K562 (cell line): ENCODE data around the gene SMAD5. TPM values are rescaled to one million over a fixed set of nuclear protein-coding genes. Genes with fewer than 3 reads are reported as not detected.

Experiments
- ATAC-seq: fragments of 200-7000 bp; cut with Tn5 transposase; 3 replicates; pipeline ENCODE4 v1.9.1; 2020; ENCODE audit warnings: moderate library complexity
- BruUV-seq: library from RNA; stranded (reverse); fragments of 400-500 nt; replicated peaks from 2 replicates; lab custom pipeline; 2021; lab: Mats Ljungman, UMichigan
- CTCF ChIA-PET: fragments of 300-600 bp; formaldehyde crosslinking; extraction: SDS; loops from one replicate; lab custom pipeline; 2021; ENCODE audit warnings: low intra/inter-chr PET ratio; lab: Yijun Ruan, JAX
- POLR2A ChIA-PET: fragments of 300-600, 350-650 bp; sonication (Branson Sonifier 250); formaldehyde crosslinking; extraction: SDS; loops from one replicate; lab custom pipeline; 2021; ENCODE audit warnings: antibody characterized with exemption, inconsistent platforms; lab: Yijun Ruan, JAX
- DNase-seq, 4 experiments: peaks; one replicate each; pipeline versions ENCODE4 v3.0.0 to v3.0.0-alpha.2; 2011 to 2018; ENCODE audit warnings: low spot score in 3 of 4, mixed read lengths in 3 of 4; ENCODE audit errors: extremely low read depth in 1 of 4
- FAIRE-seq: peaks from 2 replicates; lab custom pipeline; 2011; peaks lifted over from hg19 to GRCh38; lab: Jason Lieb, UNC
- H2AFZ ChIP-seq: 2 replicates; pipeline ENCODE4 v1.6.0; 2011; ENCODE audit warnings: low read depth, low read length, control low read depth, inconsistent platforms
- H3K27ac ChIP-seq: fragments of 200-600 bp; 3 replicates; pipeline ENCODE4 v1.8.0; 2011; ENCODE audit warnings: low read depth, mild to moderate bottlenecking, control low read depth, inconsistent platforms, low read length, moderate library complexity, mixed read lengths; ENCODE audit errors: extremely low read depth
- H3K27me3 ChIP-seq, 2 experiments: fragments of 300-600 bp in 1 of 2; 2 replicates in 1 of 2; 3 replicates in 1 of 2; pipeline versions ENCODE4 v1.6.0 to v1.8.0; 2011; ENCODE audit warnings: inconsistent platforms in 2 of 2, low read length in 2 of 2, mild to moderate bottlenecking in 1 of 2, mixed read lengths in 1 of 2, moderate library complexity in 1 of 2; ENCODE audit not compliant: control insufficient read depth in 2 of 2, insufficient read depth in 2 of 2
- H3K36me3 ChIP-seq: fragments of 300-600 bp; 3 replicates; pipeline ENCODE4 v1.8.0; 2011; ENCODE audit warnings: mild to moderate bottlenecking, low read length, inconsistent platforms; ENCODE audit not compliant: control insufficient read depth, insufficient read depth
- H3K4me1 ChIP-seq, 2 experiments: fragments of 200-600 bp in 1 of 2; replicated peaks in 1 of 2; 2 replicates in 1 of 2; 3 replicates in 1 of 2; pipeline versions ENCODE4 v1.5.1 to v1.8.0; 2011; ENCODE audit warnings: inconsistent platforms in 2 of 2, low read length in 2 of 2, mild to moderate bottlenecking in 1 of 2, mixed read lengths in 1 of 2, moderate library complexity in 1 of 2; ENCODE audit not compliant: control insufficient read depth in 2 of 2, insufficient read depth in 2 of 2
- H3K4me2 ChIP-seq: 2 replicates; pipeline ENCODE4 v1.6.1; 2011; ENCODE audit warnings: low read length, control low read depth, inconsistent platforms, mixed read lengths; ENCODE audit not compliant: insufficient read depth
- H3K4me3 ChIP-seq: fragments of 200-600 bp; sonication (generic), shearing (Covaris generic); 2 replicates; pipeline ENCODE4 v1.5.1; 2016; ENCODE audit warnings: control low read depth, inconsistent platforms
- H3K79me2 ChIP-seq: fragments of 200-600 bp; 3 replicates; pipeline ENCODE4 v1.8.0; 2011; ENCODE audit warnings: low read length, inconsistent platforms; ENCODE audit not compliant: control insufficient read depth, insufficient read depth
- H3K9ac ChIP-seq, 2 experiments: 2 replicates each; pipeline versions ENCODE4 v1.6.0 to v1.6.1; 2011; ENCODE audit warnings: low read depth in 2 of 2, low read length in 2 of 2, control low read depth in 1 of 2, inconsistent platforms in 1 of 2, mild to moderate bottlenecking in 1 of 2, mixed read lengths in 1 of 2; ENCODE audit not compliant: insufficient read depth in 1 of 2
- H3K9me1 ChIP-seq: one replicate; pipeline ENCODE4 v1.6.0; 2011; ENCODE audit warnings: inconsistent platforms, mild to moderate bottlenecking, low read length, moderate library complexity; ENCODE audit not compliant: control insufficient read depth, insufficient read depth
- H3K9me3 ChIP-seq: replicated peaks from 2 replicates; pipeline ENCODE4 v1.5.1; 2011; ENCODE audit warnings: low read depth, low read length, inconsistent platforms; ENCODE audit not compliant: control insufficient read depth, insufficient read depth
- H4K20me1 ChIP-seq: replicated peaks from 2 replicates; pipeline ENCODE4 v1.6.1; 2011; ENCODE audit warnings: low read length, inconsistent platforms, mixed read lengths; ENCODE audit not compliant: control insufficient read depth, insufficient read depth
- CBX2 ChIP-seq: fragments of 200-600 bp; sonication (generic); IDR thresholded peaks from one replicate; pipeline ENCODE4 v1.6.1; 2012; ENCODE audit warnings: mild to moderate bottlenecking, low read length, inconsistent platforms; ENCODE audit not compliant: insufficient read depth, poor library complexity, severe bottlenecking
- ETV5 ChIP-seq: sonication (generic); formaldehyde crosslinking; IDR thresholded peaks from 2 replicates; pipeline ENCODE4 v1.4.0; 2020; ENCODE audit warnings: low read depth, mild to moderate bottlenecking, missing genetic modification reagents
- GTF2E2 ChIP-seq: fragments of 200-800 bp; sonication (Bioruptor generic); IDR thresholded peaks from 2 replicates; pipeline ENCODE4 v1.6.1; 2016; ENCODE audit warnings: missing genetic modification characterization, missing compliant biosample characterization
- NR3C1 ChIP-seq: sonication (generic); formaldehyde crosslinking; IDR thresholded peaks from 2 replicates; pipeline ENCODE4 v1.8.1; 2022; ENCODE audit warnings: missing genetic modification reagents
- RCOR1 ChIP-seq, 2 experiments: IDR thresholded peaks; 2 replicates each; pipeline ENCODE4 v1.6.1; 2012; ENCODE audit warnings: low read depth in 2 of 2, low read length in 2 of 2, borderline replicate concordance in 1 of 2, improper control_type of control experiment in 1 of 2
- SMAD2 ChIP-seq: fragments of 150-350 bp; IDR thresholded peaks from 2 replicates; pipeline ENCODE4 v1.6.1; 2014; ENCODE audit warnings: low read depth, mild to moderate bottlenecking, low read length
- WGBS: fragments of 100-300 bp; shearing (Covaris generic); methylation state at CpG from one replicate; pipeline ENCODE4 v1.1.6; 2016; ENCODE audit warnings: low coverage, mixed read lengths; ENCODE audit not compliant: insufficient coverage; ENCODE audit errors: missing lambda C conversion rate; 5-methylcytosine and 5-hydroxymethylcytosine counted together
- in situ Hi-C: fragments of 300-500 bp; cut with MboI; formaldehyde crosslinking; loops from 4 replicates; pipeline ENCODE4 v1.15.0; 2018; ENCODE audit warnings: inconsistent platforms, mixed read lengths
- intact Hi-C: fragments of 100-400 bp; cut with micrococcal nuclease; formaldehyde crosslinking; loops from 2 replicates; pipeline ENCODE4 v1.14.2; 2022
- polyA plus RNA-seq, 8 experiments: library from polyadenylated mRNA; depleted of rRNA in 4 of 8; stranded (reverse) in 5 of 8; unstranded in 3 of 8; fragments of >200 nt; fragmentation: Nextera tagmentation in 2 of 8; fragmentation: Illumina TruSeq in 1 of 8; extraction: Ambion mirVana in 2 of 8; extraction: Trizol in 1 of 8; gene quantifications; 2 replicates each; pipeline versions ENCODE4 v1.2.1 to v1.2.3, GENCODE V29; 2011 to 2014; ENCODE audit warnings: inconsistent platforms in 1 of 8, missing spikeins in 1 of 8
- total RNA-seq, 7 experiments: library from RNA; depleted of rRNA in 6 of 7; stranded (reverse); fragments of >200 nt in 6 of 7; fragmentation: Illumina TruSeq in 2 of 7; extraction: Trizol in 2 of 7; gene quantifications; 2 replicates each; pipeline versions ENCODE4 v1.2.1 to v1.2.3, GENCODE V29; 2011 to 2021; ENCODE audit warnings: low replicate concordance in 1 of 7
- TF ChIP-seq, protein P1 (sequence below): sonication (generic); formaldehyde crosslinking; IDR thresholded peaks from 2 replicates; pipeline ENCODE4 v1.8.1; 2022; ENCODE audit warnings: missing genetic modification reagents
- TF ChIP-seq, protein P2 (sequence below): fragments of 450-650 bp; IDR thresholded peaks from 2 replicates; pipeline ENCODE4 v1.6.1; 2016; ENCODE audit warnings: mild to moderate bottlenecking
- TF ChIP-seq, protein P3 (sequence below), 2 experiments: IDR thresholded peaks; 2 replicates each; pipeline ENCODE4 v1.6.1; 2011; ENCODE audit warnings: borderline replicate concordance in 1 of 2, control low read depth in 1 of 2, low read depth in 1 of 2, low read length in 1 of 2, mild to moderate bottlenecking in 1 of 2, mixed read lengths in 1 of 2, moderate library complexity in 1 of 2; ENCODE audit not compliant: insufficient read depth in 1 of 2, insufficient read length in 1 of 2, poor library complexity in 1 of 2, severe bottlenecking in 1 of 2; ENCODE audit errors: extremely low read depth in 1 of 2

The SMAD5 gene
- total and polyA plus RNA-seq, 9 of the 15 experiments (the other 6 are each of a cell fraction or from before 2014, with no cell fraction given), result 12.4 to 53.9 (median 20.3) TPM

DNA sequence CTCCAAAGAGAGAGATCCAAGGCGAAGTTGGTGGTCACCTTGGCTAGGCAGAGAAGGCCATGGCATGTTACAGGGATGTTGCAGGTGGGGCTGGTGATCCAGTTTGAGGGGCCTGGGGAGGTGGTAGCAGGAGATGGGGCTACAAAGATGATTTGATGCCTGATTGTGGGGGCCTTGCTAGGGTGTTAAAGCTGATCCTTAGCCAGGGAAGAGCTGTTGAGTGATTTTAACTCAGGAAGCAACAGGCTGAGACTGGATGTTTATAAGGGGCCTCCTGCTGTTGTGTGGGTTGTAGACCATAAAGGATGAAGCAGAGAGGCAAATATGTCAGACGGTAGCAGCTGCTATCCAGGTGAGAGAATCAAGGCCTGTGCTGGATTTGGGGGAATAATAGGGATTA is 19.0 kb upstream of the SMAD5 start:
- H3K36me3 ChIP-seq, result no peaks in the 10 kb centered on the region
- H2AFZ ChIP-seq, result no peak overlapping the region
- no peak overlapping the region for H3K4me2 ChIP-seq
- ChIA-PET POLR2A (interaction anchor here (1.1 kb wide), 1 partner anchor 16 kb away, joined by 3 read pairs; no protein-coding TSS in a partner anchor), CTCF (no interaction called here)
- WGBS, result 0% methylated on average over 2 of the region's 2 CpGs
- FAIRE-seq (no peak), DNase-seq (no peak), ATAC-seq (no peak)
- BruUV-seq, result no TSS peak
- H3K4me1 ChIP-seq, result no peaks in the 10 kb centered on the region; a peak in 1 of 5 replicates
- no peaks in the 10 kb centered on the region for H4K20me1 ChIP-seq
- no peak overlapping the region for H3K9ac ChIP-seq
- H3K27me3 ChIP-seq, result peaks cover 14 to 26% of the 10 kb centered on the region in 2 experiments; a peak in 4 of 5 replicates
- no peaks in the 10 kb centered on the region for H3K79me2 ChIP-seq
- H3K9me1 ChIP-seq, result no peaks in the 10 kb centered on the region
- no peak overlapping the region for H3K27ac ChIP-seq
- in situ Hi-C loops (no loop called here), intact Hi-C loops (no loop called here)
- no peaks in the 10 kb centered on the region for H3K9me3 ChIP-seq
- no peak overlapping the region for H3K4me3 ChIP-seq
- no peak for TF ChIP-seq CBX2
- TF ChIP-seq, protein P1, sequence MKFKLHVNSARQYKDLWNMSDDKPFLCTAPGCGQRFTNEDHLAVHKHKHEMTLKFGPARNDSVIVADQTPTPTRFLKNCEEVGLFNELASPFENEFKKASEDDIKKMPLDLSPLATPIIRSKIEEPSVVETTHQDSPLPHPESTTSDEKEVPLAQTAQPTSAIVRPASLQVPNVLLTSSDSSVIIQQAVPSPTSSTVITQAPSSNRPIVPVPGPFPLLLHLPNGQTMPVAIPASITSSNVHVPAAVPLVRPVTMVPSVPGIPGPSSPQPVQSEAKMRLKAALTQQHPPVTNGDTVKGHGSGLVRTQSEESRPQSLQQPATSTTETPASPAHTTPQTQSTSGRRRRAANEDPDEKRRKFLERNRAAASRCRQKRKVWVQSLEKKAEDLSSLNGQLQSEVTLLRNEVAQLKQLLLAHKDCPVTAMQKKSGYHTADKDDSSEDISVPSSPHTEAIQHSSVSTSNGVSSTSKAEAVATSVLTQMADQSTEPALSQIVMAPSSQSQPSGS (CRISPR knock-in tag), result no peak
- TF ChIP-seq RCOR1 (IDR thresholded peaks at IDR 0.05; ENCODE audit: borderline replicate concordance in 1 of 2, low read depth in 2 of 2, low read length in 2 of 2), result no peak
- TF ChIP-seq, protein P2, sequence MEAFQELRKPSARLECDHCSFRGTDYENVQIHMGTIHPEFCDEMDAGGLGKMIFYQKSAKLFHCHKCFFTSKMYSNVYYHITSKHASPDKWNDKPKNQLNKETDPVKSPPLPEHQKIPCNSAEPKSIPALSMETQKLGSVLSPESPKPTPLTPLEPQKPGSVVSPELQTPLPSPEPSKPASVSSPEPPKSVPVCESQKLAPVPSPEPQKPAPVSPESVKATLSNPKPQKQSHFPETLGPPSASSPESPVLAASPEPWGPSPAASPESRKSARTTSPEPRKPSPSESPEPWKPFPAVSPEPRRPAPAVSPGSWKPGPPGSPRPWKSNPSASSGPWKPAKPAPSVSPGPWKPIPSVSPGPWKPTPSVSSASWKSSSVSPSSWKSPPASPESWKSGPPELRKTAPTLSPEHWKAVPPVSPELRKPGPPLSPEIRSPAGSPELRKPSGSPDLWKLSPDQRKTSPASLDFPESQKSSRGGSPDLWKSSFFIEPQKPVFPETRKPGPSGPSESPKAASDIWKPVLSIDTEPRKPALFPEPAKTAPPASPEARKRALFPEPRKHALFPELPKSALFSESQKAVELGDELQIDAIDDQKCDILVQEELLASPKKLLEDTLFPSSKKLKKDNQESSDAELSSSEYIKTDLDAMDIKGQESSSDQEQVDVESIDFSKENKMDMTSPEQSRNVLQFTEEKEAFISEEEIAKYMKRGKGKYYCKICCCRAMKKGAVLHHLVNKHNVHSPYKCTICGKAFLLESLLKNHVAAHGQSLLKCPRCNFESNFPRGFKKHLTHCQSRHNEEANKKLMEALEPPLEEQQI, result no peak
- TF ChIP-seq GTF2E2 (tag), result no peak
- TF ChIP-seq SMAD2, result no peak
- no peak for TF ChIP-seq ETV5 (CRISPR knock-in tag)
- no peak for TF ChIP-seq NR3C1 (CRISPR knock-in tag)
- TF ChIP-seq, protein P3, sequence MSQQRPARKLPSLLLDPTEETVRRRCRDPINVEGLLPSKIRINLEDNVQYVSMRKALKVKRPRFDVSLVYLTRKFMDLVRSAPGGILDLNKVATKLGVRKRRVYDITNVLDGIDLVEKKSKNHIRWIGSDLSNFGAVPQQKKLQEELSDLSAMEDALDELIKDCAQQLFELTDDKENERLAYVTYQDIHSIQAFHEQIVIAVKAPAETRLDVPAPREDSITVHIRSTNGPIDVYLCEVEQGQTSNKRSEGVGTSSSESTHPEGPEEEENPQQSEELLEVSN (IDR thresholded peaks at IDR 0.05; ENCODE audit: borderline replicate concordance in 1 of 2, extremely low read depth in 1 of 2, insufficient read depth in 1 of 2, insufficient read length in 1 of 2, low read depth in 1 of 2, low read length in 1 of 2, poor library complexity in 1 of 2, severe bottlenecking in 1 of 2), result no peak
